CD14-positive monocyte (primary cell): ENCODE data around the gene S100A4. TPM values are rescaled to one million over a fixed set of nuclear protein-coding genes. Genes with fewer than 3 reads are reported as not detected.

Experiments
- DNase-seq, 3 donors: peaks; one replicate each; pipeline ENCODE4 v3.0.0-alpha.2; 2011 to 2022
- H2AFZ ChIP-seq: 2 replicates; pipeline ENCODE4 v1.6.0; 2012; ENCODE audit warnings: mild to moderate bottlenecking, low read depth, low read length, inconsistent platforms; ENCODE audit not compliant: insufficient read depth, poor library complexity, severe bottlenecking
- H3K27ac ChIP-seq, 2 donors: 1 replicate in 1 of 2; 2 replicates in 1 of 2; pipeline ENCODE4 v1.5.1; 2012 to 2013; ENCODE audit warnings: low read length in 2 of 2, control low read depth in 1 of 2, inconsistent platforms in 1 of 2, low read depth in 1 of 2, mild to moderate bottlenecking in 1 of 2
- H3K27me3 ChIP-seq, 2 donors: one replicate each; pipeline versions ENCODE4 v1.6.0 to v1.6.1; 2011 to 2013; ENCODE audit warnings: low read length in 2 of 2; ENCODE audit not compliant: control insufficient read depth in 2 of 2, insufficient read depth in 2 of 2
- H3K36me3 ChIP-seq, 2 donors: replicated peaks in 1 of 2; 1 replicate in 1 of 2; 2 replicates in 1 of 2; pipeline versions ENCODE4 v1.5.1 to v1.6.1; 2012 to 2013; ENCODE audit warnings: low read length in 2 of 2, control low read depth in 1 of 2, inconsistent platforms in 1 of 2, mild to moderate bottlenecking in 1 of 2; ENCODE audit not compliant: insufficient read depth in 2 of 2, control insufficient read depth in 1 of 2
- H3K4me1 ChIP-seq, 2 donors: 1 replicate in 1 of 2; 2 replicates in 1 of 2; pipeline versions ENCODE4 v1.5.1 to v1.6.1; 2012 to 2013; ENCODE audit warnings: low read length in 2 of 2, control low read depth in 1 of 2, inconsistent platforms in 1 of 2, mild to moderate bottlenecking in 1 of 2, moderate library complexity in 1 of 2; ENCODE audit not compliant: insufficient read depth in 2 of 2, control insufficient read depth in 1 of 2
- H3K4me2 ChIP-seq: replicated peaks from 2 replicates; pipeline ENCODE3; 2012; ENCODE audit warnings: low read length, moderate library complexity, mild to moderate bottlenecking; ENCODE audit not compliant: poor library complexity, severe bottlenecking; ENCODE audit errors: extremely low read depth
- H3K4me3 ChIP-seq, 3 experiments: fragments of 200-600 bp in 1 of 3; sonication (generic) in 1 of 3; replicated peaks in 1 of 3; 1 replicate in 2 of 3; 2 replicates in 1 of 3; pipeline ENCODE4 v1.5.1; 2011 to 2013; ENCODE audit warnings: low read length in 3 of 3, mild to moderate bottlenecking in 3 of 3, control low read depth in 2 of 3, low read depth in 2 of 3, inconsistent platforms in 1 of 3, moderate library complexity in 1 of 3
- H3K79me2 ChIP-seq: 2 replicates; pipeline ENCODE4 v1.6.0; 2012; ENCODE audit warnings: mild to moderate bottlenecking, control low read depth, inconsistent platforms, low read length, moderate library complexity; ENCODE audit not compliant: insufficient read depth
- H3K9ac ChIP-seq: 2 replicates; pipeline ENCODE4 v1.6.0; 2017; ENCODE audit warnings: low read length, mild to moderate bottlenecking; ENCODE audit not compliant: insufficient read depth, poor library complexity, severe bottlenecking
- H3K9me3 ChIP-seq, 2 donors: replicated peaks in 1 of 2; 1 replicate in 1 of 2; 2 replicates in 1 of 2; pipeline versions ENCODE4 v1.5.1 to v1.6.1; 2012 to 2013; ENCODE audit warnings: low read length in 2 of 2, control low read depth in 1 of 2; ENCODE audit not compliant: control insufficient read depth in 1 of 2, insufficient read depth in 1 of 2
- H4K20me1 ChIP-seq: 2 replicates; pipeline ENCODE4 v1.6.0; 2012; ENCODE audit warnings: mild to moderate bottlenecking, low read length, control low read depth, moderate library complexity; ENCODE audit not compliant: insufficient read depth
- H3K27ac Mint-ChIP-seq, 7 donors: one replicate each; pipeline ENCODE4 v1.8.0; 2020; ENCODE audit warnings: mild to moderate bottlenecking in 7 of 7, mixed read lengths in 7 of 7, moderate library complexity in 6 of 7, inconsistent platforms in 2 of 7
- H3K27me3 Mint-ChIP-seq, 3 donors: one replicate each; pipeline ENCODE4 v1.8.0; 2021 to 2022; ENCODE audit warnings: low read depth in 3 of 3, mild to moderate bottlenecking in 3 of 3, mixed read lengths in 3 of 3, moderate library complexity in 3 of 3, inconsistent platforms in 1 of 3
- H3K36me3 Mint-ChIP-seq, 2 donors: one replicate each; pipeline ENCODE4 v1.8.0; 2020; ENCODE audit warnings: mixed read lengths in 2 of 2, inconsistent platforms in 1 of 2, mild to moderate bottlenecking in 1 of 2
- H3K4me1 Mint-ChIP-seq: one replicate; pipeline ENCODE4 v1.8.0; 2020; ENCODE audit warnings: mild to moderate bottlenecking, mixed read lengths
- H3K4me3 Mint-ChIP-seq, 2 donors: one replicate each; pipeline ENCODE4 v1.8.0; 2020; ENCODE audit warnings: mild to moderate bottlenecking in 2 of 2, mixed read lengths in 2 of 2, moderate library complexity in 1 of 2
- H3K9me3 Mint-ChIP-seq, 7 donors: one replicate each; pipeline ENCODE4 v1.8.0; 2020 to 2022; ENCODE audit warnings: mixed read lengths in 7 of 7, mild to moderate bottlenecking in 6 of 7, moderate library complexity in 6 of 7, inconsistent platforms in 2 of 7
- WGBS: methylation state at CpG from one replicate; pipeline ENCODE4 v1.1.5; 2013; ENCODE audit warnings: missing lambda C conversion rate; ENCODE audit not compliant: insufficient coverage; 5-methylcytosine and 5-hydroxymethylcytosine counted together
- intact Hi-C, 2 donors: fragments of 100-400 bp; cut with micrococcal nuclease; formaldehyde crosslinking; loops; one replicate each; pipeline versions ENCODE4 v1.15.0 to v1.15.1; 2023
- polyA plus RNA-seq, 3 donors: library from polyadenylated mRNA; depleted of rRNA in 1 of 3; unstranded in 2 of 3; stranded (reverse) in 1 of 3; fragments of 300-500 nt in 2 of 3; fragments of >200 nt in 1 of 3; fragmentation: Illumina TruSeq in 2 of 3; gene quantifications; 1 replicate in 2 of 3; 2 replicates in 1 of 3; pipeline ENCODE4 v1.2.3, GENCODE V29; 2012 to 2021
- TF ChIP-seq, protein P1 (sequence below): fragments of 200-600 bp; IDR thresholded peaks from one replicate; pipeline ENCODE4 v1.8.0; 2022; ENCODE audit warnings: antibody characterized with exemption, mild to moderate bottlenecking

S100A4 gene
- polyA plus RNA-seq, 3 donors = 4,538 to 7,344 (median 6,092) TPM

DNA sequence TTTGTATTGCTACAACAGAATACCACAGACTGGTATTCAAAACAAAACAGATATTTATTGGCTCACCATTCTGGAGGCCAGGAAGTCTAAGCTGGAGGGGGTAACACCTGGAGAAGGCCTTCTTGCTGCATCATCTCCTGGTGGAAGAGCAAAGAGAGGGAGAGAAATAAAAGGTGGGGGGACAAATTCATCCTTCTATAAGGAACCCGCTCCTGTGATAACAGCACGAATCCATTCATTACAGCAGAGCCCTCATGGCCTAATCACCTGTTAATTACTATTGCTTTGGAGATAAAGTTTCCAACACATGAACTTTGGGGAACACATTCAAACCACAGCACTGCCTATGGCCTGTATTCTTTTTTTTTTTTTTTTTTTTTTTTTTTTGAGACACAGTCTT lies 14.6 kb upstream of the S100A4 start:
- TF ChIP-seq, protein P1, sequence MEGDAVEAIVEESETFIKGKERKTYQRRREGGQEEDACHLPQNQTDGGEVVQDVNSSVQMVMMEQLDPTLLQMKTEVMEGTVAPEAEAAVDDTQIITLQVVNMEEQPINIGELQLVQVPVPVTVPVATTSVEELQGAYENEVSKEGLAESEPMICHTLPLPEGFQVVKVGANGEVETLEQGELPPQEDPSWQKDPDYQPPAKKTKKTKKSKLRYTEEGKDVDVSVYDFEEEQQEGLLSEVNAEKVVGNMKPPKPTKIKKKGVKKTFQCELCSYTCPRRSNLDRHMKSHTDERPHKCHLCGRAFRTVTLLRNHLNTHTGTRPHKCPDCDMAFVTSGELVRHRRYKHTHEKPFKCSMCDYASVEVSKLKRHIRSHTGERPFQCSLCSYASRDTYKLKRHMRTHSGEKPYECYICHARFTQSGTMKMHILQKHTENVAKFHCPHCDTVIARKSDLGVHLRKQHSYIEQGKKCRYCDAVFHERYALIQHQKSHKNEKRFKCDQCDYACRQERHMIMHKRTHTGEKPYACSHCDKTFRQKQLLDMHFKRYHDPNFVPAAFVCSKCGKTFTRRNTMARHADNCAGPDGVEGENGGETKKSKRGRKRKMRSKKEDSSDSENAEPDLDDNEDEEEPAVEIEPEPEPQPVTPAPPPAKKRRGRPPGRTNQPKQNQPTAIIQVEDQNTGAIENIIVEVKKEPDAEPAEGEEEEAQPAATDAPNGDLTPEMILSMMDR = no peak
- Histone ChIP-seq H3K36me3 (no peaks in the 10 kb centered on the region), H3K4me1 (peaks cover 26 to 33% of the 10 kb centered on the region in 2 donors), H3K4me2 (no peak overlapping the region), H3K79me2 (no peaks in the 10 kb centered on the region), H4K20me1 (no peaks in the 10 kb centered on the region), H3K27ac (no peak overlapping the region), H2AFZ (no peak overlapping the region), H3K9me3 (no peaks in the 10 kb centered on the region), H3K4me3 (no peak overlapping the region), H3K9ac (no peak overlapping the region), H3K27me3 (no peaks in the 10 kb centered on the region)
- H3K4me1 Mint-ChIP-seq = peaks cover 35% of the 10 kb centered on the region
- DNase-seq = no peak
- no peaks in the 10 kb centered on the region for H3K36me3 Mint-ChIP-seq
- H3K9me3 Mint-ChIP-seq = no peaks in the 10 kb centered on the region
- no peak overlapping the region for H3K4me3 Mint-ChIP-seq
- intact Hi-C loops = no loop called here
- WGBS = no CpG with 5 or more reads among the region's 2 CpGs
- peaks cover 0 to 2% (median 2%) of the 10 kb centered on the region in 3 donors for H3K27me3 Mint-ChIP-seq
- H3K27ac Mint-ChIP-seq = no peak overlapping the region

DNA sequence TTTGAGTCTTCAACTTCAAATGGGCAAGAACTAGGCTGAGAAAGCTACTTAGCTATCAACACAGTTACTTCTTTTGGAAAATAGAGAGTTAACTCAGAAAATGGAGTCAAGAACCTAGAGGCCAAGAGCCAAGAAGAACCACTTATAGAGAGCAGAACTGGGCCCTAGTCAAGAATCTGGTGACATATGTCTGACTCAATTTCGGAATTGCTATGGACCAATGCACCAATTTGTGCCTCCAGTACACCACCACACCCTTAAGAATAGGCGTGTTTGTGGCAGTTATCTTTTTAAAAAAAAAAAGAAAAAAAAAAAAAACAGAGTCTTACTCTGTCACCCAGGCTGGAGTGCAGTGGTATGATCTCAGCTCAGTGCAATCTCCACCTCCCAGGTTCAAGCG lies 12.3 kb upstream of the S100A4 start:
- WGBS = no CpG with 5 or more reads among the region's 3 CpGs
- Histone ChIP-seq H3K4me2 (no peak overlapping the region), H2AFZ (no peak overlapping the region), H4K20me1 (no peaks in the 10 kb centered on the region), H3K36me3 (no peaks in the 10 kb centered on the region), H3K4me1 (peaks cover 25 to 32% of the 10 kb centered on the region in 2 donors), H3K9me3 (no peaks in the 10 kb centered on the region), H3K9ac (no peak overlapping the region), H3K79me2 (no peaks in the 10 kb centered on the region), H3K27ac (no peak overlapping the region), H3K4me3 (no peak overlapping the region), H3K27me3 (no peaks in the 10 kb centered on the region)
- Mint-ChIP-seq H3K27ac (no peak overlapping the region), H3K27me3 (peaks cover 1 to 2% (median 2%) of the 10 kb centered on the region in 3 donors), H3K9me3 (no peaks in the 10 kb centered on the region), H3K4me3 (no peak overlapping the region), H3K4me1 (peaks cover 35% of the 10 kb centered on the region), H3K36me3 (peaks cover 0 to 4% of the 10 kb centered on the region in 2 donors)
- no peak for DNase-seq
- TF ChIP-seq, protein P1 = no peak
- intact Hi-C loops = no loop called here
